Progenitor cell of endocrine pancreas (in vitro differentiated cells): ENCODE data around the gene LRRC59. TPM values are rescaled to one million over a fixed set of nuclear protein-coding genes. Genes with fewer than 3 reads are reported as not detected.

Experiments
- DNase-seq: peaks from one replicate; pipeline ENCODE4 v3.0.0; 2021; ENCODE audit warnings: low spot score; ENCODE audit not compliant: unreplicated experiment
- H3K27ac Mint-ChIP-seq: 2 replicates; pipeline ENCODE4 v1.8.0; 2021; ENCODE audit warnings: mild to moderate bottlenecking, moderate library complexity, mixed read lengths
- H3K27me3 Mint-ChIP-seq: 2 replicates; pipeline ENCODE4 v1.8.0; 2021; ENCODE audit warnings: mixed read lengths
- H3K36me3 Mint-ChIP-seq: 2 replicates; pipeline ENCODE4 v1.8.0; 2022; ENCODE audit warnings: mixed read lengths; ENCODE audit not compliant: insufficient read depth
- H3K4me1 Mint-ChIP-seq: 2 replicates; pipeline ENCODE4 v1.8.0; 2021; ENCODE audit warnings: low read depth, mixed read lengths
- H3K4me3 Mint-ChIP-seq: 2 replicates; pipeline ENCODE4 v1.8.0; 2021; ENCODE audit warnings: low read depth, mild to moderate bottlenecking, moderate library complexity, mixed read lengths
- H3K9me3 Mint-ChIP-seq: 2 replicates; pipeline ENCODE4 v1.8.0; 2021; ENCODE audit warnings: low read depth, mixed read lengths
- CTCF ChIP-seq: fragments of 200-600 bp; sonication (generic); IDR thresholded peaks from one replicate; pipeline ENCODE4 v1.5.0; 2021; ENCODE audit warnings: antibody characterized with exemption, mild to moderate bottlenecking; ENCODE audit not compliant: unreplicated experiment
- total RNA-seq: library from RNA; stranded (reverse); gene quantifications from 2 replicates; pipeline ENCODE4 v1.2.1, GENCODE V29; 2021

LRRC59 gene
- total RNA-seq, 1 donor from 2014 or later = 55.2 TPM

- no peaks in the 10 kb centered on the region for H3K9me3 Mint-ChIP-seq
- H3K36me3 Mint-ChIP-seq = peaks cover 21% of the 10 kb centered on the region
- TF ChIP-seq CTCF = no peak
- H3K4me1 Mint-ChIP-seq = no peaks in the 10 kb centered on the region
- DNase-seq = no peak
- H3K4me3 Mint-ChIP-seq = no peak overlapping the region
- H3K27me3 Mint-ChIP-seq = no peaks in the 10 kb centered on the region
- H3K27ac Mint-ChIP-seq = no peak overlapping the region
Observed at GRCh38 chr17:50389534-50389933, 7.8 kb downstream of the LRRC59 start.

GRCh38 chr17:50388728-50389127 lies 8.6 kb downstream of the LRRC59 start:
- Mint-ChIP-seq H3K4me3 (no peak overlapping the region), H3K36me3 (peaks cover 18% of the 10 kb centered on the region), H3K27ac (no peak overlapping the region), H3K27me3 (no peaks in the 10 kb centered on the region), H3K9me3 (no peaks in the 10 kb centered on the region), H3K4me1 (no peaks in the 10 kb centered on the region)
- DNase-seq = no peak
- no peak for TF ChIP-seq CTCF

GRCh38 chr17:50386510-50386909 lies 10.8 kb downstream of the LRRC59 start:
- H3K36me3 Mint-ChIP-seq = peaks cover 16% of the 10 kb centered on the region
- no peak for TF ChIP-seq CTCF
- H3K9me3 Mint-ChIP-seq = no peaks in the 10 kb centered on the region
- H3K27me3 Mint-ChIP-seq = no peaks in the 10 kb centered on the region
- DNase-seq = no peak
- H3K27ac Mint-ChIP-seq = no peak overlapping the region
- no peaks in the 10 kb centered on the region for H3K4me1 Mint-ChIP-seq
- no peak overlapping the region for H3K4me3 Mint-ChIP-seq

GRCh38 chr17:50382931-50383330 lies 14.4 kb downstream of the LRRC59 start:
- H3K27me3 Mint-ChIP-seq = no peaks in the 10 kb centered on the region
- H3K36me3 Mint-ChIP-seq = peaks cover 16% of the 10 kb centered on the region
- no peak for DNase-seq
- H3K4me1 Mint-ChIP-seq = no peaks in the 10 kb centered on the region
- no peak for TF ChIP-seq CTCF
- H3K27ac Mint-ChIP-seq = no peak overlapping the region
- H3K4me3 Mint-ChIP-seq = no peak overlapping the region
- H3K9me3 Mint-ChIP-seq = no peaks in the 10 kb centered on the region

- H3K27ac Mint-ChIP-seq = no peak overlapping the region
- no peak for TF ChIP-seq CTCF
- H3K9me3 Mint-ChIP-seq = no peaks in the 10 kb centered on the region
- H3K4me3 Mint-ChIP-seq = no peak overlapping the region
- DNase-seq = no peak
- no peaks in the 10 kb centered on the region for H3K4me1 Mint-ChIP-seq
- no peaks in the 10 kb centered on the region for H3K27me3 Mint-ChIP-seq
- H3K36me3 Mint-ChIP-seq = peaks cover 16% of the 10 kb centered on the region
Observed at GRCh38 chr17:50381920-50382319, 15.4 kb downstream of the LRRC59 start.
